ENCODE measurements around the gene BIN1.

BIN1 gene

DNA sequence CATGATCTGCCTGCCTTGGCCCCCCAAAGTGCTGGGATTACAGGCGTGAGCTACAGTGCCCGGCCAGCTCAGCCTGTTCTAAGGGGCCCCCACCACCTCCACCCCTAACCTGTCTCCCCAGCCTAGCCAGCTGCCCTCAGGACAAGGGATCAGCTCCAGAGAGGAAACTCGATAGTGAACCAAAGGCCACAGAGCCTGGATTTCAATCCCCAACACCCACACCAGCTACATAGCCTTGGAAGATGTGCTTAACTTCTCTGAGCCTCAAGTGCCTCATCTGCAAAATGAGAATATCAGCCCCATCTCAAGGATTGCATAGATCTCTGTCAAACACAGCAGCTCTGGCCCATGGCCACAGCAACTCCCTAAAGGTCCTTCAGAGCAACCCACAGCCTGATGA lies 32.0 kb downstream of the BIN1 start:
- DNase-seq, result no peak

DNA sequence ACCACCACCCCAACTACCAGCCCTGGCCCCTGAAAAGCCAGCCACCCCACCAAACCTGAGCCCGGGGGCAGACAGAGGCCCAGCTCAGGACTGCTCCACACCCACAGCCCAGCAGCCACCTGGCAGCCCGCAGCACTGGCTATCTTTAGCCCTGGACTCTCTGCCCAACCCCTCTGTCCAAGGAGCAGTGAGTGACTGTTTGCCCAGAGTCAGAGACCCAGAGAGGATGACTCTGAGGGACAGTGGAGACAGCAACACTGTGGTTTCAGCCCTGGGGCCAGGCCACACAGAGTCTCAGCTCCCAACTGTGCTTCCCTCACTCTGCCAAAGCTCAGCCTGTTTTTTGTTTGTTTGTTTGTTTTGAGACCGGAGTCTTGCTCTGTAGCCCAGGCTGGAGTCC lies 32.6 kb downstream of the BIN1 start:
- DNase-seq, result no peak

DNA sequence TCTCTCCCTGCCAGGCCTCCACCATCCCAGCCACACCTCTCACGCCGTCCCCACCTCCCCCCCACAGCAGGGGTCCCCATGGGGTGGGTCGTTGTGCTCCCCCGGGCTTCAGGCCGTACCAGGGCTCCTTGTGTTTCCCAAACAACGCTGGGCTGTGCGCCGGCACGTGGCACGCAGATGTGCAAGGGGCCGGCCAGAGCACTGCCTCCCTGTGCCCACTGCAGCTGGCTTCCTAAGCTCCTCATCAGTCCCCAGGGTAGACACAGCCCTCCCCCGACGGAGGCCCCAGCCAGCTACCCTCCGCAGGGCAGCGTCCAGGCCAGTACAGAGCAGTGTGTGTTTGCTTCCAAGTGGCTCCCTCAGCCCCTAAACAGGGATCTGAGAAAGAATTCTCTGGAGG lies 34.0 kb downstream of the BIN1 start:
- no peak for DNase-seq

DNA sequence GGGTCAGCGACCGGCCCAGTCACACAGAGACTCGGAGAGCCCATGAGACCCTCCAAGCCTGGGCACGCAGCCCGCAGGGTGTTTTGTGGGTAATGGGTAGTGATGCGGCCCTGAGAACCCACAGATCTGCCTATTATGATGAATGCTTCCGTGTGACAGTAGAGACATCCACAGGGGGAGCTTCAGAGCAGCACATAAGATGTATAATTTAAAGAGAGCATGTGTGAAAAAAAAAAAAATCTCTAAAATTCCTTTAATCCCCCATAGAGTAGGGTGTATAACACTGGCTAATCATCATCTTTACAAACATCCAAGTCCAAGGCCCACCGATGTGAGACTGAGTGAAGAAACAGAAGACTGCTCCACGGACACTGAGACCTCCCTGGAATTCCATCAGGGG lies 34.6 kb downstream of the BIN1 start:
- DNase-seq, result no peak

DNA sequence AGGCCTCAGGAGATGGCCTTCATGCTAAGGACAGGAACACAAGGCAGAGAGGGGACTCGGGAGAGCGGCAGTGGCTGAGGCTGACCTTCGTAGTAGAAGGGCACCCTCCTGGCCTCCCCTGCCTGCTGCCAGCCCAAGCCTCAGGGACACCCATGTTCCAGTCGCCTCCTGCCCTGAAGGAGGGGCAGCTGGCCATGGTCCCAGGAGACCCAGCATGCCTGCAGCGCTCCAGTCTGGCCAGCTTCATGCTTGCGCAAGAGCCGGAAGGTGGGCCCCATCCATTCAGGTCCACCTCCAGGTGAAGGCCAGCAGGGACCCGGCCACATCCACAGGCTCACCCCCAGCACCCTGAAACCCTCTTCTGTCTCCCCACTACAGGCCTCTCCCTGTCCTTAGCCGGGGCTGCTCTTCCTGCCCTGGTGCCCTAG lies 35.0 kb downstream of the BIN1 start:
- DNase-seq, result no peak

DNA sequence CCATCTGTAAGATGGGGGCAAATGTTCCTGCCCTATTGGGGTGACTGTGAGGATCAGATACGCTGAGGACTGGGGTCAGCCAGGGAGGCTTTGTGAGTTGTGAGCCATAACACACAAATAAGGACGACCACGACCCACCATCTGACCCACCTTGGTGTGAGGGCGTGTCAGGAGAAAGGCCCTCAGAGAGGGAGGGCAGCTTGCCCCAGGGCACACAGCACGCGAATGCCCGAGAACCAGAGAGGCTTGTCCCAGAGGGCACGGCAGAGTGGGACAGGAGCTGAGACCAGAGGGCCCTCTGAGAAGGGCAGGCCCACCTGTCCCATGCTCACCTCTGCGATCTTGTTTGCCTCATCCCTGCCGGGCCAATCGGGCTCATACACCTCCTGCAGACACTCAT lies 36.7 kb downstream of the BIN1 start:
- no peak for DNase-seq

DNA sequence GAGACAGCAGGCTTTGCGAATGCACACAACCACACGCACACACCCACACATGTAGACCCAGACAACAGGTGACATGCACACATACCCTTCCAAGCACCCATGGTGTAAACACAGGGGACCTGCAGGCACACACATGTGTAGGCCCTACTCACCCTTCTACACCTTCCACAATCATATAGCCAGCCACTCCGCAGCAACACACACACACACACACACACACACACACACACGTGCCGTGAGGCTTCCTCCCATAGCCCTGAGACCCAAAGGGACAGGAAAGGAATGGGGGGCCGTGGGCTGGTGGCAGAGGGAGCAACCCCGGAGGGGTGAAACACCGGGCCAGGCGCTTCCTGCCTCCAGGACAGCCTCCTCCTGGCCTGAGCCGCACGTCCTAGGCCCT lies 37.4 kb downstream of the BIN1 start:
- no peak for DNase-seq

DNA sequence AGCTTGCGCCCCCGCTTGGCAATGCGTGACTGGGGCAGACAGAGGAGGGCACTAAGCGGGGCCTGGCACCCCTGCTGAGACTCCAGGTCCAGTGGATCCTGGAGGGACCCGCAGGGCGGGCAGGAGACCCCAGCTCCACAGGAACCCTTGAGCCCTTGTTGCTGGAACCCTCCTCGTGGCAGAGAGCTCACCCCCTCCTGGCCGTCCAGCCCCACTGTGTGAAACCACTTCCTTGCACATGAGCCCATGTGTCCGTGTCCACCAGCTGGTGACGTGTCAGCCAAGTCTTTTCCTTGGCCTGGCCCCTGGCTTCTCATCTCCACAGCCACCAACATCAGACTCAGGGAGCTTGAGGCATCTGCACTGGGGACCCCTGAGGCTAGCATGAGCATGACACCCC lies 38.0 kb downstream of the BIN1 start:
- no peak for DNase-seq

DNA sequence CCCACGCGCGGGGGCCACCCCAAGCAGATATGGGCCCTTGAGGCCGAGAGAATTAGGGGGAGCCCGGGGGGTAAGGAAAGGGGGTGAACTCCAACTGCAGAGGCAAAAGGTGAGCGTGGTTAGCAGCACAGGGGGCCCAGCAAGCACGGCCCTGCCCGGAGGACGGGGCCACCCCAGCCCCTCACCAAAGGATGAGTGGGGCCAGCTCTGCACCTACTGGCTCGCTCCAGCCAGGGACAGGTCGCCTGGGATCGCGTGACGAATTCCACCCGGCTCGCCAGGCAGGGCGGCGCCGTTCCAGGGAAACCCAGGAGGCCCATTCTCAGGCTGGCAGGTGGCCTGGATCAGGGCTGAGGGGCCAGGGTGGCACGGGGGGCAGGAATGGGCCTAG lies 38.6 kb downstream of the BIN1 start:
- DNase-seq, result no peak

DNA sequence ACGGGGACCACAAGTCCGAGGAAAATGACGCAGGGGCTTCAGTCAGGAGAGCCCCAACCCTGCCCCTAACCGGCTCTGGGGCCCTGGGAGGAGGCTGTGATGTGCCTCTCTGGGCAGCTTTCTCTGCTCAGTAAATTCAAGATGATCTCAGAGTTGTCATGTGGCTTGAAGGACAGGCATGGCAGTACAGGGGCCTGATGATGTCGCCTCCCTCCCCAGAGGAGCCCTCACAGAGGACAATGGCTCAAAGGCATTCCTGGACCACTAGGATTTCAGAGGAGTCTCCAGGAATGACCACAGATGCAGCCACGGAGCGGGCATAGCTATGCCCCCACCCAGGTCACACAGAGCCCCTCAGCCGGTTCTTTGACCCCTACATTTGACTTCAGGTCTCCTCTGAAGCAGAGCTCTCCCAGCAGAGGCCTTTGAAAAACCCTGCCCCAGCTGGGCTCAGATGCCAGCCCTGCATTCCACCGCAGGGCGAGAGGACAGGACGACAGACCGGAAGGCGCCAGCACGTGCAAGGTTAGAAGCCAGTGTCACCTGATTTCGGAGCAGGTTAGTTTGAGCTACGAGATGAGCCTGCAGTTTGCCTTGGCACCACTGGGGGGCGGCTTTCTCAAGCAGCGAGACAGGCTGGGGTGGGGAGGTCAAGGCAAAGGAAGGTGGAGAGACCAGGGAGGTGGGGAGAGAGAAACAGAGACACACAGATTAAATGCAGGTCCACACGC lies 39.2 kb downstream of the BIN1 start:
- DNase-seq, result peak; percentile 79

DNA sequence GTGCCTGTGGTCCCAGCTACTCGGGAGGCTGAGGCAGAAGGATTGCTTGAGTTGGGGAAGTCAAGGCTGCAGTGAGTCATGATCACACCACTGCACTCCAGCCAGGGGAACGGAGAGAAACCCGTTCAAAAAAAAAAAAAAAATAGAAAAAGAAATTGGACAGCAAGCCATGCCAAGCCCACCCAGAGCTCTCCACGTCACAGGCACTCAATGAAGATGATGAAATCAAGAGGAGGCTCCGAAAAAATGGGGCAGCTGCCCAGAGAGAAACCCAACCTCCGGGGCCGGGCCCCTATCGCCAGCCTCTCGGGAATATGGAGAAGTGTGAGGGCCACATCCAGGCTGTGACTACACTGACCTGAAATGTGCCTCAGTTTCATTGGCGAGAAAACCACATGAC lies 40.0 kb downstream of the BIN1 start:
- DNase-seq, result no peak

DNA sequence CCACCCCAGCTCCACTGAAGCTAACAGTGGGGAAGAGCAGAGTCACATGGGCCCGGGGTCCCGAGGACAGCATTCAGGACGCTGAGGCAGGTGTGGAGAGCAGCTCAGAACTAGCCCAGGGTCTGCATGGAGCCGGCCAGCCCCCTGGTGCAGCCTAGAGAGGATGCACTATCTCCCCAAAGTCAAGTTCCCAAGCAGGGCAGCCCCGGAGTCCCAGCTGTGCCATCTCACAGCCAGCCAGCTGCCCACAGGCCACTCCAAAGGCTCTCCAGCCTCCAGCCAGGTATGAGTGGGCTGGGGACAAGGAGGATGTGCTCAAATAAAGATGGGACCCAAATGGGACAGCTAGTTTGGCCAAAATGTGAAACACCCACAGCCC lies 41.0 kb downstream of the BIN1 start:
- no peak for DNase-seq

DNA sequence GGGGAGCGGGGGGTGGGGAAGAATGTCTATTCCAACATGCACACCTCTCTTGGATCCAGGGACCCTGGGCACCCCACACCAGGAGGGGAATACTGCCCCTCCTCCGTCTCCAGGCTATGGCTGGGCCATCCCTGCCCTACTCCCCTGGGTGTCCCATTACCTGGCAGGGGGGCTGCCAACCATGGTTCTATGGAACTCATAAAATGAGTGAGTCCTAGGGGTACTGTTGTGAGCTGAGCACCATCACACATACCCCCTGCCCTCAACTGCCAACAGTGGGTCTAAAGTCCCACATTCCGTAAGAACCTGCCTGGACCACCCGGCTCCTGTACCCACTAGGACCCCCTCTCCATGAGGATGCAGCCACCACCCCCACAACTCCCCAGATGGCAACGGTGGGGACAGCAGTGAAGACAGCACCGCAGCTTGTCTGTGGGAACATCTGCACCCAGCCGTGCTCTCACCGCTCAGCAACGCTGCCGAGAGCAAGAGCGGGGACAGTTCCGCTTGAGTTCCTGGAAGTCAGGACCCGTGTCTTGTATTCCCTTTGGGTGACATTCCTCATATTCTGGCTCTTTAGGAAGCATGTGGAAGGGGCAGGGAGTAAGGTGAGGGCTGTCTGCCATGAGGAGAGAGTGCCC lies 41.5 kb downstream of the BIN1 start:
- DNase-seq, result no peak

DNA sequence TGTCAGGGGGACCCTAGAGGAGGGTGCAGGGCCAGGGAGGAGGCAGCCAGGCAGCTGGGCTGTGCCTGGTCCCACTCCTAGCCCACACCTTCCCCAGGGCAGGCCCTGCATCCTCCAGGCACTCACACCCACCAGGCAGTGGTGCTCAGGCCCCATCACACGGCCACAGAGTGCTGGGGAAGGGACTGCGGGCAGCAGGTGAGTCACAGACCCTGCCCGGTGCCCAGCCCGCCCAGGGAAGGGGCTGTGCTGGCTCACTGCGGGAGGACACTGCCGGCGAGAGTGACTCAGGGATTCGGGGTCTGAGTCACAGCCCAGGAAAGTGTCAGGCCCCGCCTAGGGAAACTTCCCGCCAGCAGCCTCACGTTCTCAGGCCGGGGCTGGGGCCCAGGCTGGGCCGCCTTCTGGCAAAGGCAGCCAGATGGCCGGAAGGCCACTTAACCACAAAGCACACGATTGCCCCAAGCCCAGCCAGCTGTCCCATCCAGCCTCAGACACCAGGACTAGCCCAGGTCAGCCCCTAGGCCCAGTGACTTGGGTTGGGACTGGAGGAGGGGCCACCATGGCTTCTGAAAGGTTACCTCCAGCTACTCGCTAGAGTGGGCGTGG lies 42.2 kb downstream of the BIN1 start:
- DNase-seq, result peak; percentile 42

DNA sequence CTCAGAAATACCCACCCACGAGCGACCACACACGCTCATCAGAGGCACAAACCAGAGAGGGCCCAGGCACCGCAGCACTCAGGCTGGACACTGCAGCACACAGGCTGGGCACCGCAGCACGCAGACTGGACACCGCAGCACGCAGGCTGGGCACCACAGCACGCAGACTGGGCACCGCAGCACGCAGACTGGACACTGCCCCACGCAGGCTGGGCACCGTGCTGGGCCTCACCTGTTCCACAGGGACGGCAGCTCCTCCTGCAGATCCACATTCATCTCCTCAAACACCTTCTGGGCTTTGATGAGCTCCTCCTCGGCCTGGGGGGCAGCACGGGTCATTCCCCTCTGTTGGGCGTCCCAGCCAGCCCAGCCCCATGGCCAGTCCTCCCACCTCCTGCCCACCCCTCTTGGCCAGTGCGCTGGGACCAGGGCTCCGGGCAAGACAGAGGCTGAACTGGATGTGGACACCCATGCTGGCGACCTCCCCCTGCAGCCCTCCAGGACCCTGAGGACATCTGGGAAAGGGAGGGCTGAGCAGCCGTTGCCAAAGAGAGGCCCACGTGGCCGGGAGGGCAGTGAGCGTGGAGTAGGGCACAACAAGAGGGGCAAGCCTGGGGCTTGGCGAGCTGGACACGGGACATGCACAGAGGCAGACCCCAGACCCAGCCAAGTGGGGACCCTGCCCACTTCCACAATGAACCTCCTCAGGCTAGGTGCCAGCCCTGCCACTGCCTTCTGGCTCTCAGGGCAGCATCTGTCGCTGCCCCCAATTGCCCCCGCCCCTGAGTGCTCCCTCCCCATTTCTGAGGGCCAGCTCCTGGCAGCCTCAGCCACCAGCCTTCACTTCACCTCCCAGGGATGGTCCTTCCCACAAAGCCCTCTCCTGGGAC lies 43.0 kb downstream of the BIN1 start:
- DNase-seq, result no peak

DNA sequence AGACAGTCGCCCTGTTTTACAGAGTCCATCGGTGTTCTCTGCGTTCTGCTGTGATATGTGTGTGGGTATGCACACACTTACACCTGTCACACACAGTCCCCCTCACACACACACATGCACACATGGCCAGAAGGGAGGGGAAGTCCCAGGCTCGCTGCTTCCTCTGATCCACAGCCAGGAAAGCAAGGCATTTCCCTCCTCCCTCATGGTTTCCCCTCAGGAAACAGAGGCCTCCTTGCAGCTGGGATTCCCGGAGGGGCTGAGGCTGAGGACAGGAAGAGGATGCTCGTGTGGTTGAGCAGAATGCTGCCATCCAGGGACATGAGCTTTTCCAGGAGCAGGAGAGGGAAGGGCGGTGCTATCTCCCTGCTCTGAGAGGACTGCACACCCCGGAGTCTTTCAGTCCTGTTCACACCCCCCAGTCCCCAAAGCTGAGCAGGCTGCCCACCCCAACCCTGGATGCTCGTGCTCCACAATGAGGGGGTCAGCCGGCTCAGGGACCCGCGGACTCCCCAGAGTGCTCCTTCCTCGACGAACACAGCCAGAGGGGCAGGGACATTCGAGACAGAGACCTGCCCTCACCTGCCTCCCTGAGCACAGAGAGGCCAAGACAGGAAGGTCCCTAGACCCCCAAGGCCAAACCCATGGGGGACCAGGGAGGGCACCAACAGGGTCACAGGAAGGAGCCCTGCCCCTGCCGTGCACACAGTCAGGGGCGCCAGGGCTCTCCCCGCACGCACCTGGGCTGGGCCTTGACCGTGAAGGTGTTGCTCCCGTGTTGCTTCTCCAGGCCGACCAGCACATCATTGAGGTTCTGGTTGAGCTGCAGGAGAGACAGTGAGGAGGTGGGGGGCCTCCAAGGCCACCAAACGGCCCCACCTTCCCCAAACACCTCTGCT lies 45.3 kb downstream of the BIN1 start:
- DNase-seq, result no peak

DNA sequence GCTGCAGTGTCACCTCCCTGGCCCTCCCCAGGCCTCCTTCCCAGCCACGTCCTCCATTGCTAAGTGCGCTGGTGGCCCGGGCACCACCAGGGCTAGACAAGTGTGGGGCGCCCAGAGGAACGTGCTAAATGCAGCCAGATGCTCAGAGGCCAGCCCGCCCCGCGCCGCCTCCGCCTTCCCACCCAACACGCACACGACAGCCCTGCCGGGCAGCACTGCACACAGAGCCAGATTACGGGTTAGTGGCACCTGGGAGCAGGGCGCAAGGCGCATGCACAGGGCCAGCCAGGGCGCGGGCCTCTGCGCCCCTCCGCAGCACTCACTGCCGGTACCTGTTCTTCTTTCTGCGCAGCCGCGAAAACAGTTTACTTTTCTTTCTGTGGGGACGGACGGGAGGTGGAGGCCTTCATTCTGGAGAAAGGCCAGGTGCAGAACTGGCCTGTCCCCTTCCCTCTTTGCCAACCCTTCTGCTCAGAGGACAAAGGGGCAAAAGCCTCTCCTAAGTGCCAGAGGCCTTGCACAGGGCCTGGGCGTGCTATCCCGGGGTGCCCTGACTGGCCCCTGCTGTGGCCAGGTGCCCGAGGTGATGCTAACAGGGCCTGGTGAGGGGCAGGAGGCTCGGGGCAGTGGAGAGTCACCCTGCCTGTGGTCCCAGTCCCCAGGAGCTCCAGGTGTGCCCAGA lies 46.5 kb downstream of the BIN1 start:
- no peak for DNase-seq

DNA sequence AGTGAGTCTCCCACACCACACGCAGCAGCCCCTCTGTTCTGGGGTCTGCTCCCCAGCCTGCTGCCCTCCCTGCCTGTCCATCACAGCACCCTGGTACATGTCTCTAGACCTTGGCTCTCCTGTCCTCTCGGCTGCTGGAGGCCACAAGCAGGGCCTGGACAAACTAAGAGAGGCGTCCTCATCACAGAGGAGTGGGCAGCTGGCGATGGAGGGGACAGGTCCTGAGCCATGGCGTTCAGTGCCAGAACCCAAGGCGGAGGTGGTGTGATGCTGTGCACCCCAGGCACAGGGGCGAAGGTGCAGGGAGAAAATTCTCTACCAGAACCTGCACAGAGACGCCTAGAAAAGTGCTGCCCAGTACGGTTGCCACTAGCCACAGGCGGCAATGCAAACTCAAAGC lies 47.4 kb downstream of the BIN1 start:
- no peak for DNase-seq

DNA sequence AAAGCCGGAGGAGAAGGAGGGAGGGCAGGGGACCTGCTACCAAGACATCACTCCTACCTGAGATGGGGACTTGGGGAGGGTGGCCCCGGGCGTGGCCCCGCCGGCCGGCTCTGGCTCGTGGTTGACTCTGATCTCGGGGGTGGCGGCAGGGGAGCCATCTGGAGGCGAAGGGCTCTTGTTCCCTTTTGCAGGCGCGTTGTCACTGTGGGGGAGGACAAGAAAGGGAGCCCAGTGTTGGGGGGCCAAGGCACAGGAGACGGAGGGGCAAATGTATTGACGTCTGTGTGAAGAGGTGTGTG lies 48.1 kb downstream of the BIN1 start:
- no peak for DNase-seq

DNA sequence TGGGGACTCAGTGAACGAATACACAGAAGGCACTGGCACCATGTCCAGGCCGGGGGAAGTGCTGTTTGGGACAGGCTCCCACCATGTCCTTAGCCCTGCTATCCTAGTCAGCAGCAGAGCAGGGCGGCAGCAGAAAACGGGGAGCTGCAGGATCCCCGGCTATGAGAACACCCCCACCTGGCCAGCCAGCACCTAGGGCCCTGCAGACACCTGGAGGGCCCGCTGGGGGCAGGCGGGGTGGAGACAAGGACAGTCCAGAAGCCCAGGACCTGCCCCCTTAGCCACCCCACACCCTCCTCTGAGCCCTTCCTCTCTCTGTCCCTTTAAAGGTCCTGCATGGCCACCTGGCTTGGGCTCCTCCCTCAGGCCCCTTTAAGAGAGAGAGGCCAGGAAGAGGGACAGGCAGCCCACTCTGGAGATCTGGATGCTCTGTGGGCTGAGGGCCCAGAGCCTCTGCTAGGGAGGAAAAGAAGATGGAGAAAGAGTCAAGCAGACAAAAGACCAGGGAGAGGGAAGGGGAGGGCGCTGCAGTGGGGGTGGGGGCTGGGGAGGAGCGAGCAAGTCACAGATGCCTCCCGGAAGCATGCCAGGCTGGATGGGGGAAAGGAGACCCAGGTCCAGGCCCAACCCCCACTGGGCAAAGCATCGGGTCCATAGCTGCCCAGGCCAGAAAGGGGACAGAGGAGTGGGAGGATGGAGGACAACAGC lies 48.6 kb downstream of the BIN1 start:
- DNase-seq, result no peak

Measured in CD4-positive, alpha-beta T cell treated with Interleukin-21 for 1 hour (primary cell).